ENCODE measurements around the gene AHSA1. TPM values are rescaled to one million over a fixed set of nuclear protein-coding genes. Genes with fewer than 3 reads are reported as not detected.
A peak's percentile ranks its signal among the peaks of the same experiment; 100 is the strongest.

Gene AHSA1
- polyA plus RNA-seq, 1 donor from 2014 or later: 207 TPM

DNA sequence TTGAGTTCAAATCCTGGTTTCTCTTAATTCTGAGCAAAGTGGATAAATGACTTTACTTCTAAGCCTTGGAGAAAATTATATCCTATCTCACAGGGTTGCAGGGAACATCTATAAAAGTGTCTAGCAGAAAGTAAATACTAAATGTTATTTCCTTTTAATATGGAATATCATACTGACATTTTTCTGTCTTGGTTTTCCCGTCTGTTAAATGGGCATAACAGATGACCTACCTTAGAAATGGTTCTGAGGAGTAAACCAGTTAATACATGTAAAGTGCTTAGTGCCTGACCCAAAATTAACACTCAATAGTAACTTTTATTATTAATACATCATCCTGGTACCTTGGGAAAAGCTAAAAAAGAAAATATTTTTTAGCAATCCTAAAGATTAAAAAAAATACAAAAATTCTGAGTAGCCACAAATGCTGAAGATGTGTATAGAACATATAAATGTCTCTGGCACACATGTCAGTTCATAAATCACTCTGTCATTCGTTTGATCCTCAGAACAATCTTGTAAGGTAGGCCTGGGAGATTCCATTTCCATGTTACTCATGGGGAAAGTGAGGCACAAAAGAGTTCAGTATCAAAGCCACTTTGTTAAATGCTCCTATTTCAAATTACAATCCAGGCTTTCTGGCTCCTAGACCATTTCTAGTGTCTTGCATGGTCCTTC lies 1.8 kb upstream of the AHSA1 start:
- no peaks in the 10 kb centered on the region for H3F3A ChIP-seq (ENCODE audit: insufficient read depth, low read length, poor library complexity, severe bottlenecking)
- peak overlapping the region; percentile 82 for H3K9ac ChIP-seq (ENCODE audit: low read length)
- H2AFZ ChIP-seq (ENCODE audit: low read depth, low read length): no peak overlapping the region
- peak overlapping the region; percentile 93 for H3K4me2 ChIP-seq (ENCODE audit: low read length)
- no peaks in the 10 kb centered on the region for H3K9me3 ChIP-seq (ENCODE audit: low read length)
- H3K36me3 ChIP-seq (ENCODE audit: insufficient read depth, low read length): no peaks in the 10 kb centered on the region
- H3K27me3 ChIP-seq (ENCODE audit: insufficient read depth, low read depth, low read length): no peaks in the 10 kb centered on the region
- peaks cover 40% of the 10 kb centered on the region for H3K79me2 ChIP-seq (replicated peaks; ENCODE audit: insufficient read depth, low read length)
- no peak for TF ChIP-seq TAF1 (IDR thresholded peaks at IDR 0.05; ENCODE audit: low read depth)
- TF ChIP-seq EP300 (conservative IDR thresholded peaks at IDR 0.05; ENCODE audit: poor library complexity, severe bottlenecking): no peak
- TF ChIP-seq, protein P1, sequence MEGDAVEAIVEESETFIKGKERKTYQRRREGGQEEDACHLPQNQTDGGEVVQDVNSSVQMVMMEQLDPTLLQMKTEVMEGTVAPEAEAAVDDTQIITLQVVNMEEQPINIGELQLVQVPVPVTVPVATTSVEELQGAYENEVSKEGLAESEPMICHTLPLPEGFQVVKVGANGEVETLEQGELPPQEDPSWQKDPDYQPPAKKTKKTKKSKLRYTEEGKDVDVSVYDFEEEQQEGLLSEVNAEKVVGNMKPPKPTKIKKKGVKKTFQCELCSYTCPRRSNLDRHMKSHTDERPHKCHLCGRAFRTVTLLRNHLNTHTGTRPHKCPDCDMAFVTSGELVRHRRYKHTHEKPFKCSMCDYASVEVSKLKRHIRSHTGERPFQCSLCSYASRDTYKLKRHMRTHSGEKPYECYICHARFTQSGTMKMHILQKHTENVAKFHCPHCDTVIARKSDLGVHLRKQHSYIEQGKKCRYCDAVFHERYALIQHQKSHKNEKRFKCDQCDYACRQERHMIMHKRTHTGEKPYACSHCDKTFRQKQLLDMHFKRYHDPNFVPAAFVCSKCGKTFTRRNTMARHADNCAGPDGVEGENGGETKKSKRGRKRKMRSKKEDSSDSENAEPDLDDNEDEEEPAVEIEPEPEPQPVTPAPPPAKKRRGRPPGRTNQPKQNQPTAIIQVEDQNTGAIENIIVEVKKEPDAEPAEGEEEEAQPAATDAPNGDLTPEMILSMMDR (IDR thresholded peaks at IDR 0.05; ENCODE audit: poor library complexity, severe bottlenecking): no peak
- TF ChIP-seq RAD21 (conservative IDR thresholded peaks at IDR 0.05): no peak
- no peak for TF ChIP-seq SMC3 (conservative IDR thresholded peaks at IDR 0.05; ENCODE audit: poor library complexity)
- no peak for TF ChIP-seq EZH2 (IDR thresholded peaks at IDR 0.05; ENCODE audit: borderline replicate concordance, insufficient read depth, low read length, poor library complexity, severe bottlenecking)
- TF ChIP-seq, protein P2, sequence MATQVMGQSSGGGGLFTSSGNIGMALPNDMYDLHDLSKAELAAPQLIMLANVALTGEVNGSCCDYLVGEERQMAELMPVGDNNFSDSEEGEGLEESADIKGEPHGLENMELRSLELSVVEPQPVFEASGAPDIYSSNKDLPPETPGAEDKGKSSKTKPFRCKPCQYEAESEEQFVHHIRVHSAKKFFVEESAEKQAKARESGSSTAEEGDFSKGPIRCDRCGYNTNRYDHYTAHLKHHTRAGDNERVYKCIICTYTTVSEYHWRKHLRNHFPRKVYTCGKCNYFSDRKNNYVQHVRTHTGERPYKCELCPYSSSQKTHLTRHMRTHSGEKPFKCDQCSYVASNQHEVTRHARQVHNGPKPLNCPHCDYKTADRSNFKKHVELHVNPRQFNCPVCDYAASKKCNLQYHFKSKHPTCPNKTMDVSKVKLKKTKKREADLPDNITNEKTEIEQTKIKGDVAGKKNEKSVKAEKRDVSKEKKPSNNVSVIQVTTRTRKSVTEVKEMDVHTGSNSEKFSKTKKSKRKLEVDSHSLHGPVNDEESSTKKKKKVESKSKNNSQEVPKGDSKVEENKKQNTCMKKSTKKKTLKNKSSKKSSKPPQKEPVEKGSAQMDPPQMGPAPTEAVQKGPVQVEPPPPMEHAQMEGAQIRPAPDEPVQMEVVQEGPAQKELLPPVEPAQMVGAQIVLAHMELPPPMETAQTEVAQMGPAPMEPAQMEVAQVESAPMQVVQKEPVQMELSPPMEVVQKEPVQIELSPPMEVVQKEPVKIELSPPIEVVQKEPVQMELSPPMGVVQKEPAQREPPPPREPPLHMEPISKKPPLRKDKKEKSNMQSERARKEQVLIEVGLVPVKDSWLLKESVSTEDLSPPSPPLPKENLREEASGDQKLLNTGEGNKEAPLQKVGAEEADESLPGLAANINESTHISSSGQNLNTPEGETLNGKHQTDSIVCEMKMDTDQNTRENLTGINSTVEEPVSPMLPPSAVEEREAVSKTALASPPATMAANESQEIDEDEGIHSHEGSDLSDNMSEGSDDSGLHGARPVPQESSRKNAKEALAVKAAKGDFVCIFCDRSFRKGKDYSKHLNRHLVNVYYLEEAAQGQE (IDR thresholded peaks at IDR 0.05; ENCODE audit: borderline replicate concordance): no peak
- TF ChIP-seq POLR2AphosphoS5 (IDR thresholded peaks at IDR 0.05): no peak
- no peak for TF ChIP-seq MXI1 (conservative IDR thresholded peaks at IDR 0.05; ENCODE audit: poor library complexity, severe bottlenecking)
- H3K4me3 ChIP-seq (ENCODE audit: low read length): peak overlapping the region; percentile 70
- H4K20me1 ChIP-seq (ENCODE audit: insufficient read depth): no peaks in the 10 kb centered on the region
- no peak overlapping the region for H3K27ac ChIP-seq (ENCODE audit: low read length)
- H3K9me2 ChIP-seq (ENCODE audit: insufficient read depth, low read length): no peaks in the 10 kb centered on the region

DNA sequence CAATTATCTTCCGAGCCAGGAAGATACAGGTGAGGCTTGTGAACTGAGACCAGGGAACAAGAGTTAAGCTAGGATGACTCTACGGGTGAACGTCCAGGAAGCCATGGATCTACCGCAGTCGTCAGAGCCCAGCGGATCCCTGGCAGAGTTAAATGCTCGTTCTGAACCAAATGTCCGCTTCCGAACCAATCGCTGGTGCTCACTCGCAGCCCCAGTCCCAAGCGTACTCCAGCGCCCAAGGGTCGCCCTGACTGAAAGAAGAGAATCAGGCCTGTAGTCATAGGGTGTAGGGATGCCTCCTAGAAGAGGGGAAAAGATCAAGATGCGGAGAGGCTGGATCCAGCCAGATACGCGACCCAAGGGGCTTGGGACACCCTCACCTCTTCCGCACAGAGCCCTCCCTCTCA lies 775 bp upstream of the AHSA1 start:
- no peaks in the 10 kb centered on the region for H3K9me3 ChIP-seq (ENCODE audit: low read length)
- H3K9me2 ChIP-seq (ENCODE audit: insufficient read depth, low read length): no peaks in the 10 kb centered on the region
- TF ChIP-seq SMC3 (conservative IDR thresholded peaks at IDR 0.05; ENCODE audit: poor library complexity): peak; percentile 47
- TF ChIP-seq MXI1 (conservative IDR thresholded peaks at IDR 0.05; ENCODE audit: poor library complexity, severe bottlenecking): no peak
- no peaks in the 10 kb centered on the region for H3F3A ChIP-seq (ENCODE audit: insufficient read depth, low read length, poor library complexity, severe bottlenecking)
- no peaks in the 10 kb centered on the region for H3K27me3 ChIP-seq (ENCODE audit: insufficient read depth, low read depth, low read length)
- peak overlapping the region; percentile 70 for H3K4me3 ChIP-seq (ENCODE audit: low read length)
- peak overlapping the region; percentile 37 for H2AFZ ChIP-seq (ENCODE audit: low read depth, low read length)
- no peaks in the 10 kb centered on the region for H4K20me1 ChIP-seq (ENCODE audit: insufficient read depth)
- H3K27ac ChIP-seq (ENCODE audit: low read length): peak overlapping the region; percentile 91
- peaks cover 40% of the 10 kb centered on the region for H3K79me2 ChIP-seq (replicated peaks; ENCODE audit: insufficient read depth, low read length)
- H3K36me3 ChIP-seq (ENCODE audit: insufficient read depth, low read length): peaks cover under 1% of the 10 kb centered on the region
- peak overlapping the region; percentile 93 for H3K4me2 ChIP-seq (ENCODE audit: low read length)
- H3K9ac ChIP-seq (ENCODE audit: low read length): peak overlapping the region; percentile 82
